Activated CD8-positive, alpha-beta memory T cell treated with anti-CD3 and anti-CD28 coated beads, Interleukin-2, amount 50 U/mL, for 4 hours (primary cell): Measurements from ENCODE around the gene COL3A1.

Experiments used
- DNase-seq: peaks from one replicate; pipeline ENCODE4 v3.0.0-alpha.2; 2020

The COL3A1 gene

GRCh38 chr2:189018631-189019030, 44.5 kb downstream of the COL3A1 start:
- DNase-seq, result no peak

- no peak for DNase-seq
These were observed 46.0 kb downstream of the COL3A1 start for GRCh38 chr2:189020179-189020578.

GRCh38 chr2:189022053-189022481, 47.9 kb downstream of the COL3A1 start:
- no peak for DNase-seq

GRCh38 chr2:189022492-189022891, 48.3 kb downstream of the COL3A1 start:
- no peak for DNase-seq

GRCh38 chr2:189024901-189025618, 50.9 kb downstream of the COL3A1 start:
- no peak for DNase-seq

- no peak for DNase-seq
These were observed 63.3 kb downstream of the COL3A1 start for GRCh38 chr2:189037518-189037917.

- no peak for DNase-seq
These were observed 71.7 kb downstream of the COL3A1 start for GRCh38 chr2:189045836-189046235.

- DNase-seq, result no peak
These were observed 72.1 kb downstream of the COL3A1 start for GRCh38 chr2:189046320-189046719.

GRCh38 chr2:189047171-189047888, 73.2 kb downstream of the COL3A1 start:
- no peak for DNase-seq

GRCh38 chr2:189048189-189048588, 74.0 kb downstream of the COL3A1 start:
- DNase-seq, result no peak

GRCh38 chr2:189049709-189050164, 75.6 kb downstream of the COL3A1 start:
- no peak for DNase-seq

GRCh38 chr2:189050165-189050712, 76.1 kb downstream of the COL3A1 start:
- no peak for DNase-seq

- no peak for DNase-seq
These were observed 82.3 kb downstream of the COL3A1 start for GRCh38 chr2:189056200-189057106.

GRCh38 chr2:189057316-189057715, 83.1 kb downstream of the COL3A1 start:
- no peak for DNase-seq

- no peak for DNase-seq
These were observed 86.0 kb downstream of the COL3A1 start for GRCh38 chr2:189060096-189060642.
